HG03135 (cell line): ENCODE results near the gene TTYH1.

Source experiments
- ATAC-seq: cut with Tn5 transposase; IDR thresholded peaks from one replicate; pipeline ENCODE4 v1.9.1; 2021; ENCODE audit warnings: mild to moderate bottlenecking, moderate library complexity; ENCODE audit not compliant: unreplicated experiment

The TTYH1 gene

GRCh38 chr19:54421169-54421516 lies 5.9 kb downstream of the TTYH1 start:
- no peak for ATAC-seq

GRCh38 chr19:54421521-54421920 lies 6.3 kb downstream of the TTYH1 start:
- ATAC-seq, result no peak

DNA sequence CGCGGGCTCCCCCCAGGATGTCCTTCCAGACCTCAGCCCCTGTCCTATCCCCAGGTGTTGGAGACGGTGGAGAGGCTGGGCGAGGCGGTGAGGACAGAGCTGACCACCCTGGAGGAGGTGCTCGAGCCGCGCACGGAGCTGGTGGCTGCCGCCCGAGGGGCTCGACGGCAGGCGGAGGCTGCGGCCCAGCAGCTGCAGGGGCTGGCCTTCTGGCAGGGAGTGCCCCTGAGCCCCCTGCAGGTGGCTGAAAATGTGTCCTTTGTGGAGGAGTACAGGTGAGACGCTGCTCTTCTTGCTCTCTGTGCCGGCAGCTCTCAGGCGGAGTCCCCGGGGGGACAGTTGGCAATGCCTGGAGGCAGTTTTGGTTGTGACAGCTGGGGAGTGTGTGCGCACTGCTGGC lies 6.9 kb downstream of the TTYH1 start:
- no peak for ATAC-seq

- ATAC-seq, result no peak
These were observed 8.9 kb downstream of the TTYH1 start for GRCh38 chr19:54424201-54424600.

DNA sequence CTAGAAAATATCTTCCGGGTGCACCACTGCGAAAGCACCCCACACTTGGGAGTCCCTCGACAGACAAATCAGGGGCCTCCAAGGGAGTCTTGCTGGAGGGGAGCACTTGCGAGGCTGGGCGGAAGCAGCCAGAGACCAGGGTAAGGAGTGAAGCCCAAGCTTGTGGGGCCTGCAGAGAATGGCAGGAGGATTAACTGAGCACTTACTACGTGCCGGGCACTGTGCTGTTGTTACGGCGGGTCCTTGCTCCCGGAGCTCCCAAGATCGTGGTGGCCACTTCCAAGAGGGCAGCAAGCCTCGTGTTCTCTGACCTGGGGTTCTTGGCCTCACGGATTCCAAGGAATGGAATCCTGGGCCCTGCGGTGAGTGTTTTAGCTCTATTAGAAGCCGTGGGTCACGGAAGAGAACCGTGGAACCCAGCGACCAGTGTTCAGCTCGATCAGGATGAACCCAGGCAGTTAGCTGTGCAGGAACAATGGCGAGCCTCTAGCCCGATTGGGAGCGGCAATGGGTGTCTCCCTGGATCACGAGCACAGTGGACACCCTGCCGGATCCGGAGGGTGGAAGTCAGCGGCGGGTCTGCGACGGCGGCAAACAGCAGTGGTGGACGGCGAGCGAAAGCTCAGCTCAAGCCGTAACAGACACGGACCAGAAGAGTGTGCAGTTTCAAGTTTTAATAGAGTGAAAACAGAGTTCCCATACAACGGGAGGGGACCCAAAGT lies 9.6 kb downstream of the TTYH1 start:
- no peak for ATAC-seq

- no peak for ATAC-seq
These were observed 10.1 kb downstream of the TTYH1 start for GRCh38 chr19:54425382-54425723.

- no peak for ATAC-seq
These were observed 11.1 kb downstream of the TTYH1 start for GRCh38 chr19:54426291-54426931.

DNA sequence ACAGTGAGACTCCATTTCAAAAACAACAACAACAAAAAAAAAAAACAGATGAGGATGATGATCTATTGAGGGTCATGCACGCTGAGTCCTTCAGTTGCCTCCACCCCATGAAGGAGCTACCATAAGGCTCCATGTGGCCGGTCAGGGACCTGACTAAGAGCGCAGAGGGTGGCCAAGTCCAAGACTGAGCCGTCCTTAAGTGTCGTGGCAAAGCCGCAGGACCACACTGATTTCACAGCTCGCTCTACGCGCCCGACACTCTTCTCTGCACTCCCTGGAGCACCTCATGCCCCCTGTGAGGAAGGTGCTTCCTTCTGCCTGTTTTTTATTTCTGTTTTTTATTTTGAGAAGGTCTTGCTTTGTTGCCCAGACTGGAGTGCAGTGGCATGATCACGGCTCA lies 12.3 kb downstream of the TTYH1 start:
- ATAC-seq, result no peak

- no peak for ATAC-seq
These were observed 13.3 kb downstream of the TTYH1 start for GRCh38 chr19:54428323-54429175.

GRCh38 chr19:54429176-54429495 lies 13.9 kb downstream of the TTYH1 start:
- no peak for ATAC-seq

GRCh38 chr19:54429545-54430227 lies 14.4 kb downstream of the TTYH1 start:
- ATAC-seq, result no peak

DNA sequence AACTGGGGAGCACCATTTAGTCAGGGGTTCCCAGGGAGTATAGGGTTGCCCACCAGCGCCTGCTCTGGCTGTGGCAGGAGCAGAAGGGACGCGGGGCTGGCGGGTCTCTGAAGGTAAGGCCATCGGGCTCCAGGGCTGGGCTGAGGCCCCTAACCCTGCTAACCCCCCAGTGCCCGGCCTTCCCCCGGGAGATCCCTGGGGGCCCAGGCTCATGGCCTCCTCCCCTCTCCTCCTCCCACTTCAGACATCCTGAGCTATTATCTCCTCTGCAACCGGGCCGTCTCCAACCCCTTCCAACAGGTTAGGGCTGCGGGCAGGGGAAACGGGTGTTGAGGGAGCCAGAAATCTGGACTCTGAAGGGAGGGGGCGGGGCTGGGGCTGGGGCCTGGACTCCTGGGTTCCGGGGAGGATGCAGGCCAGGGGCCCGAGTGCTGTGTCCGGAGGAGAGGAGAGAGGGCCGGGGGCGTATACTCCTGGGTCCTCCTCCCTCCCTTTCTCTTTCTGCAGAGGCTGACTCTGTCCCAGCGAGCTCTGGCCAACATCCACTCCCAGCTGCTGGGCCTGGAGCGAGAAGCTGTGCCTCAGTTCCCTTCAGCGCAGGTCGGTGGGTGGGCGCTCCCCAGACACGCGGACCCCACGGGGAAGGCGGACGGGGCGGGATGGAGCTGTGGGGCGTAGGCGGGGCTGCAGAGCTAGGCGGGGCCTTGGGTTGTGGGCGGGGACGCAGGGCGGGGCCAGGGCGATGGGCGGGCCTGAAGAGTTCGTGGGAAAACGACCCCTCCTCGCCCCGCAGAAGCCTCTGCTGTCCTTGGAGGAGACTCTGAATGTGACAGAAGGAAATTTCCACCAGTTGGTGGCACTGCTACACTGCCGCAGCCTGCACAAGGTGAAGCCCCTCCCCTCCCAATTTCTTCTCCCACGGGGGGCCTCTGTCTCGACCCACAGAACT lies 15.3 kb downstream of the TTYH1 start:
- ATAC-seq, result no peak

DNA sequence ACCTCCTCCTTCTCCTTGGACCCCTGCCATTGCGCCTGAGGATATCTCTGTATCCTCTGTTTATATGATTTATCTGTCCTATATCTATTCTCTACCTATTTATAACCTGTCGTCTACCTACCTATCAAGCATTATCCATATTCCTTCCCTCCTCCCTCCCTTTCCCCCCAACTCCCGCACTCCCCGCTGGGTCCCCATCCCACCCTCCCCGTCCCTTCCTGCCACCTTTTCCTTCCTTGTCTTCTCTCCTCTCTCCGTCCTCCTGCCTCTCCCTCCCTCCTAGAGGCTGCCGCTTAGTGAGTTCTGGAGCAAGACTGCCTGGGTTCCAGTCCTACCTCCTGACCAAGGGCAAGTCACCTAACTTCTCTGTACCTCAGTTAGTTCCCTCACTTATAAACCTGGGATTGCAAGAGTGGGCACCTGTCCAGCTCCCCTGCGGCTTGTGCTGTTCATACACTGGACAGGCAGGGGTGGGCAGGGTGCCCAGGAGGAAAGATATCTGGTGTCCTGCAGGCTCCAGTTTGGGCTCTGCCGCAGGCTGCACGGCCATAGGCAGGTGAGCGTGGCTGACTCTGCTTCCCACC lies 16.1 kb downstream of the TTYH1 start:
- no peak for ATAC-seq

- no peak for ATAC-seq
These were observed 17.0 kb downstream of the TTYH1 start for GRCh38 chr19:54432144-54432738.

DNA sequence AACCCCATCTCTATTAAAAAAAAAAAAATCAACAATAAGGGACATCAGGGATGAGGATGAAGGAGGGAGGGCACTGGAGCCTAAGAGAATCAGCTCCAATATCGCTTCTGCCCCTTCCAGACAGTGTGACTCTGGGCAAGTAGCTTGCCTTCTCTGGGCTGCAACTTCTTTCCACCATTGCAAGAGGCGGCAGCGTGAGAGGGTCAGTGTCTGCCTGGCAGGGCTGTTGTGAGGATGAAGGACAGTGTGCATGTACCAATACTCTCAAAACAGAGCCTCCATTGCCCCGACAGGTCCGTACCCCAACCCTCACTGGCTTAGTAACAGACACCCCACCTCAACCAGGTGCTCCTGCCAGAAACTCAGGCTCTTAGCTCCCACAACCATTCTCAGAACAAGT lies 18.4 kb downstream of the TTYH1 start:
- ATAC-seq, result no peak

DNA sequence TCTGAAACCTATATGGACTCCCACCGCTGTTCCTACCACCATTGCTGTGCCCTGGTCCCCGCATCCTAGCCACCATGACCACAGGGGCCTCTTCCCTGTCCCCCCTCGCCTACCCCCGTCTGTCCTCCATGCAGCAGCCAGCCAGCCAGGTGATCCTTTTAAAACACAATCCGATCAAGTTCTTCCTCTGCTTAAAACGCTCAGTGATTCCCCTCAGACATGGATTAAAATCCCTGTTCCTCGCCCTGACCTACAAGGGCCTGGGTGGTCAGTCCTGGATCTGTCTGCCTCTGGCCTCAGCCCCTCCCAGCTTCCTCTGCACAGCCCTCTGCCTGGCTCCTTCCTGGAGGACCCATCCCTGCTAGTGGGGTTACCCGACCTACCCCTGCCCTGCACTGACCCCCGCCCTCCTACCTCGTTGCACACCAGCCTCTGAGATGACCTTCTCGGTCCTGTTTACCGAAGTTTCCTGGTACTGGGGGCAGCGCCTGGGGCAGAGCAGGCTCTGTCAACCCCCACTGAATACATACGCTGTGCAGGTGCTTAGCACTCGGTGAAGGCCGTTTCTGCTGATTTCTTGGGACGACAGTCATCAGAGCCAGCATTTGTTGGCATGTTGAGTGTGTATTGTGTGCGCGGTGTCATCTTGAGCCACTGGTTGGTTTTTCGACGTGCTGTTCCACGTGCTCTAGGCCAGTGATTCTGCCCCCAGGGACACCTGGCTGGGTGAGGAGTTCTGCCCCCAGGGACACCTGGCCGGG lies 19.0 kb downstream of the TTYH1 start:
- no peak for ATAC-seq

GRCh38 chr19:54434873-54435214 lies 19.6 kb downstream of the TTYH1 start:
- no peak for ATAC-seq

- ATAC-seq, result no peak
These were observed 20.3 kb downstream of the TTYH1 start for GRCh38 chr19:54435551-54436016.

GRCh38 chr19:54436031-54436523 lies 20.8 kb downstream of the TTYH1 start:
- ATAC-seq, result no peak
